GM23338 (cell line): Measurements from ENCODE around the gene GARIN3. TPM values are rescaled to one million over a fixed set of nuclear protein-coding genes. Genes with fewer than 3 reads are reported as not detected.

Source experiments
- ATAC-seq: fragments of 200-7000 bp; cut with Tn5 transposase; 3 replicates; pipeline ENCODE4 v1.9.1; 2020
- DNase-seq: peaks from one replicate; pipeline ENCODE4 v3.0.0-alpha.2; 2015; ENCODE audit warnings: low spot score
- H2AFZ ChIP-seq: fragments of 200-600 bp; sonication (generic); 2 replicates; pipeline ENCODE4 v1.8.0; 2016; ENCODE audit warnings: antibody characterized with exemption, mild to moderate bottlenecking, moderate library complexity
- H3F3A ChIP-seq: fragments of 200-600 bp; sonication (generic); replicated peaks from 2 replicates; pipeline ENCODE4 v1.8.0; 2017; ENCODE audit warnings: antibody characterized with exemption, mixed run types, low read depth
- H3K27ac ChIP-seq: fragments of 200-600 bp; sonication (generic); 2 replicates; pipeline ENCODE4 v1.6.1; 2016; ENCODE audit warnings: low read depth
- H3K27me3 ChIP-seq: fragments of 200-600 bp; sonication (generic); 2 replicates; pipeline ENCODE4 v1.8.0; 2016; ENCODE audit warnings: mild to moderate bottlenecking, mixed run types, moderate library complexity; ENCODE audit not compliant: insufficient read depth
- H3K36me3 ChIP-seq: fragments of 200-600 bp; sonication (generic); 2 replicates; pipeline ENCODE4 v1.8.0; 2016; ENCODE audit warnings: mild to moderate bottlenecking; ENCODE audit not compliant: insufficient read depth
- H3K4me1 ChIP-seq: fragments of 200-600 bp; sonication (generic); 2 replicates; pipeline ENCODE4 v1.8.0; 2016; ENCODE audit warnings: mild to moderate bottlenecking, moderate library complexity; ENCODE audit not compliant: insufficient read depth
- H3K4me2 ChIP-seq: fragments of 200-600 bp; sonication (generic); 2 replicates; pipeline ENCODE4 v1.7.1; 2017; ENCODE audit warnings: mixed run types
- H3K4me3 ChIP-seq: fragments of 200-600 bp; sonication (generic); 2 replicates; pipeline ENCODE4 v1.6.1; 2016; ENCODE audit warnings: mixed run types
- H3K79me2 ChIP-seq: fragments of 200-600 bp; sonication (generic); replicated peaks from 2 replicates; pipeline ENCODE4 v1.8.0; 2017; ENCODE audit warnings: mild to moderate bottlenecking; ENCODE audit not compliant: insufficient read depth
- H3K9me2 ChIP-seq: fragments of 200-600 bp; sonication (generic); 2 replicates; pipeline ENCODE4 v1.8.0; 2017; ENCODE audit not compliant: insufficient read depth
- H4K20me1 ChIP-seq: fragments of 200-600 bp; sonication (generic); replicated peaks from 2 replicates; pipeline ENCODE4 v1.8.0; 2017; ENCODE audit warnings: mild to moderate bottlenecking; ENCODE audit not compliant: insufficient read depth
- H3K27ac Mint-ChIP-seq: 2 replicates; pipeline ENCODE4 v1.8.0; 2020; ENCODE audit warnings: inconsistent platforms, mild to moderate bottlenecking, moderate library complexity, mixed read lengths
- H3K27me3 Mint-ChIP-seq: 3 replicates; pipeline ENCODE4 v1.8.0; 2022; ENCODE audit warnings: low read depth, mild to moderate bottlenecking, moderate library complexity, mixed read lengths, inconsistent platforms; ENCODE audit not compliant: insufficient read depth, poor library complexity
- H3K36me3 Mint-ChIP-seq: 3 replicates; pipeline ENCODE4 v1.8.0; 2021; ENCODE audit warnings: low read depth, mild to moderate bottlenecking, inconsistent platforms, moderate library complexity, mixed read lengths
- H3K4me1 Mint-ChIP-seq: 3 replicates; pipeline ENCODE4 v1.8.0; 2020; ENCODE audit warnings: mild to moderate bottlenecking, inconsistent platforms, mixed read lengths
- H3K4me3 Mint-ChIP-seq: 3 replicates; pipeline ENCODE4 v1.8.0; 2021; ENCODE audit warnings: moderate library complexity, mild to moderate bottlenecking, inconsistent platforms, mixed read lengths
- H3K9me3 Mint-ChIP-seq: 3 replicates; pipeline ENCODE4 v1.8.0; 2020; ENCODE audit warnings: moderate library complexity, mild to moderate bottlenecking, inconsistent platforms, mixed read lengths
- CTCF ChIP-seq, 2 experiments: fragments of 200-600 bp in 1 of 2; sonication (generic) in 1 of 2; conservative IDR thresholded peaks; 2 replicates each; pipeline versions ENCODE4 v1.5.1 to v1.6.1; 2016 to 2017; ENCODE audit warnings: antibody characterized with exemption in 2 of 2, low read depth in 2 of 2, mild to moderate bottlenecking in 2 of 2, moderate library complexity in 1 of 2
- EZH2 ChIP-seq: fragments of 200-600 bp; sonication (generic); IDR thresholded peaks from one replicate; pipeline ENCODE4 v1.8.0; 2017; ENCODE audit warnings: antibody characterized with exemption, mild to moderate bottlenecking, low read depth; ENCODE audit not compliant: unreplicated experiment
- JUNB ChIP-seq: IDR thresholded peaks from one replicate; pipeline ENCODE4 v1.6.1; 2016; ENCODE audit warnings: antibody characterized with exemption; ENCODE audit not compliant: unreplicated experiment
- REST ChIP-seq: IDR thresholded peaks from one replicate; pipeline ENCODE4 v1.6.1; 2018; ENCODE audit warnings: antibody characterized with exemption; ENCODE audit not compliant: unreplicated experiment
- polyA plus RNA-seq: library from polyadenylated mRNA; unstranded; fragments of >200 nt; fragmentation: Nextera tagmentation; extraction: Ambion mirVana; gene quantifications from 2 replicates; pipeline ENCODE4 v1.2.1, GENCODE V29; 2016
- total RNA-seq: library from RNA; depleted of rRNA; stranded (reverse); fragments of >200 nt; shearing (Covaris generic); gene quantifications from 2 replicates; pipeline ENCODE4 v1.2.3, GENCODE V29; 2014

Gene GARIN3
- total and polyA plus RNA-seq, 2 experiments from 2014 or later, result not detected

- Mint-ChIP-seq H3K27ac (no peak overlapping the region), H3K4me1 (no peaks in the 10 kb centered on the region)
These were observed 30.0 kb upstream of the GARIN3 start for GRCh38 chr5:157196045-157196444.

More at GRCh38 chr5:157196045-157196444, 30.0 kb upstream of the GARIN3 start:
- Histone ChIP-seq H3K4me2 (no peak overlapping the region), H3F3A (no peaks in the 10 kb centered on the region), H3K4me1 (no peaks in the 10 kb centered on the region), H3K36me3 (no peaks in the 10 kb centered on the region), H3K27me3 (no peaks in the 10 kb centered on the region), H3K27ac (no peak overlapping the region), H3K79me2 (no peaks in the 10 kb centered on the region), H3K4me3 (no peak overlapping the region), H2AFZ (no peak overlapping the region), H3K9me2 (no peaks in the 10 kb centered on the region), H4K20me1 (no peaks in the 10 kb centered on the region)
- no peaks in the 10 kb centered on the region for H3K9me3 Mint-ChIP-seq
- no peak overlapping the region for H3K4me3 Mint-ChIP-seq
- no peak for ATAC-seq
- H3K27me3 Mint-ChIP-seq, result no peaks in the 10 kb centered on the region
- no peak for DNase-seq
- no peak for TF ChIP-seq EZH2
- no peak for TF ChIP-seq JUNB
- TF ChIP-seq REST, result no peak
- TF ChIP-seq CTCF (conservative IDR thresholded peaks at IDR 0.05; ENCODE audit: low read depth in 2 of 2), result no peak
- no peaks in the 10 kb centered on the region for H3K36me3 Mint-ChIP-seq
